Astrocyte (in vitro differentiated cells and primary cell): ENCODE measurements around the gene ASB6.
A peak's percentile ranks its signal among the peaks of the same experiment; 100 is the strongest.

ENCODE experiments used
- CTCF ChIP-seq: IDR thresholded peaks from 2 replicates; pipeline ENCODE4 v1.5.1; 2011; ENCODE audit warnings: low read depth, mild to moderate bottlenecking, inconsistent platforms, low read length, moderate library complexity; ENCODE audit not compliant: insufficient read depth
- EZH2 ChIP-seq: IDR thresholded peaks from 2 replicates; pipeline ENCODE4 v1.6.1; 2012; ENCODE audit warnings: mild to moderate bottlenecking, low read length, inconsistent platforms; ENCODE audit not compliant: insufficient read depth

DNA sequence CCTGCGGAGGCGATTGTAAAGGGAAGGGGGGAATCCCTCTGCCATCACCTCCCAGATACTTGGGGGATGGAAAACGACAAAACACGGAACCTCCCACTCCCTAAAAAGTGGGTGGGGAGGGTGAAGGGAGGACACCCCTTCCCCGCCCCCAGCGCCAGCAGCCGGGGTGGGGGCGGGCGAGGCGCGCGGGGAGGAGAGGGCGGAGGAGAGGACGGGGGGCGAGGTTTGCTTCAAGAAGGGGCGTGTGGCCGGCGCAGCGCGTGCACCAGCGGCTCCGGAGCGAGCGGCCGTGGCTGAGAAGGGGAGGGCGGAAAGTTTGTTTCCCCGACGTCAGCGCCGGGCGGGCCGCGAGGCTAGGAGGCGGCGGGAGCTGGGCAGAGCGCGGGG is 23.4 kb upstream of the ASB6 start, which contains the start of gene PRRX2:
- no peak for TF ChIP-seq CTCF
- TF ChIP-seq EZH2 = peak; percentile 85
